Adrenal gland (tissue), 12 donors: ENCODE data around the gene STIM2. TPM values are rescaled to one million over a fixed set of nuclear protein-coding genes. Genes with fewer than 3 reads are reported as not detected.
"Not testable (repeated sequence)": the region's sequence is repeated elsewhere in the genome, so short reads cannot be mapped to it uniquely, and the experiment has no call there.

Experiments used
- DNase-seq, 7 donors: peaks; one replicate each; pipeline ENCODE4 v3.0.0-alpha.2; 2019 to 2020
- H3K27ac ChIP-seq, 5 donors: fragments of 200-600 bp; sonication (generic) in 4 of 5; 1 replicate in 3 of 5; 2 replicates in 2 of 5; pipeline versions ENCODE4 v1.5.1 to v1.8.0; 2016 to 2020; ENCODE audit warnings: mild to moderate bottlenecking in 1 of 5
- H3K27me3 ChIP-seq: fragments of 200-600 bp; 2 replicates; pipeline ENCODE4 v1.8.0; 2021
- H3K36me3 ChIP-seq, 2 donors: fragments of 200-600 bp; replicated peaks in 1 of 2; 1 replicate in 1 of 2; 2 replicates in 1 of 2; pipeline versions ENCODE4 v1.5.1 to v1.8.0; 2018 to 2022
- H3K4me1 ChIP-seq, 2 donors: fragments of 200-600 bp; replicated peaks in 1 of 2; 1 replicate in 1 of 2; 2 replicates in 1 of 2; pipeline versions ENCODE4 v1.5.1 to v1.8.0; 2018 to 2021
- H3K4me3 ChIP-seq, 4 donors: fragments of 200-600 bp; sonication (generic) in 3 of 4; one replicate each; pipeline ENCODE4 v1.5.1; 2016 to 2018
- H3K9me3 ChIP-seq, 3 donors: fragments of 200-600 bp; sonication (generic) in 1 of 3; replicated peaks in 1 of 3; 1 replicate in 2 of 3; 2 replicates in 1 of 3; pipeline versions ENCODE4 v1.5.1 to v1.8.0; 2016 to 2021
- POLR2A ChIP-seq, 2 donors: fragments of 450-650 bp; IDR thresholded peaks; one replicate each; pipeline ENCODE4 v1.6.1; 2017; ENCODE audit warnings: antibody characterized with exemption in 2 of 2, mild to moderate bottlenecking in 2 of 2, moderate library complexity in 1 of 2
- whole genome bisulfite sequencing, 4 donors: extraction: QIAGEN DNeasy Blood & Tissue Kit in 2 of 4; methylation state at CpG; one replicate each; pipeline versions ENCODE4 v1.1.5 to v1.1.7; 2013 to 2017; 5-methylcytosine and 5-hydroxymethylcytosine counted together
- intact Hi-C, 2 donors: fragments of 100-400 bp; cut with DNase I; formaldehyde crosslinking; loops; one replicate each; pipeline versions ENCODE4 v1.14.1 to v1.15.0; 2022 to 2023
- polyA plus RNA-seq, 3 donors: library from polyadenylated mRNA; stranded (reverse); fragments of 200-250 nt in 2 of 3; fragments of 350-450 nt in 1 of 3; fragmentation: Illumina TruSeq in 1 of 3; extraction: RNeasy Lipid Tissue Mini Kit (QIAGEN cat#74804) in 1 of 3; gene quantifications; one replicate each; pipeline ENCODE4 v1.2.3, GENCODE V29; 2013 to 2014
- total RNA-seq, 9 donors: library from RNA; depleted of rRNA in 4 of 9; stranded (reverse); fragments of >200 nt in 4 of 9; fragments of 120-200 nt in 1 of 9; fragmentation: NEBNext Ultra II Directional in 1 of 9; extraction: Animal tissue kit (Norgen Biotek cat#: 25700) in 1 of 9; gene quantifications; one replicate each; pipeline versions ENCODE4 v1.1.0 to v1.2.4, GENCODE V29; 2013 to 2023
- TF ChIP-seq, protein P1 (sequence below), 6 experiments: fragments of 450-650 bp in 4 of 6; fragments of 200-600 bp in 2 of 6; sonication (generic) in 1 of 6; IDR thresholded peaks; 1 replicate in 5 of 6; 2 replicates in 1 of 6; pipeline versions ENCODE4 v1.5.1 to v1.8.0; 2016 to 2021; ENCODE audit warnings: antibody characterized with exemption in 6 of 6, mild to moderate bottlenecking in 2 of 6, moderate library complexity in 1 of 6
- donor health status: healthy with polysubstance abuse.
- donor health status: Bipolar disorder and iron deficiency.
- donor health status: DM: yes; HTN: yes; CAD: no.
- donor health status: DM: no; HTN: no; CAD: no.
- donor health status: DM: no; HTN: no; CAD: no.
- donor health status: DM: yes; HTN: yes; CAD: no.

Gene STIM2
- total and polyA plus RNA-seq, 12 donors: 7.5 to 30.4 (median 14.9) TPM

DNA sequence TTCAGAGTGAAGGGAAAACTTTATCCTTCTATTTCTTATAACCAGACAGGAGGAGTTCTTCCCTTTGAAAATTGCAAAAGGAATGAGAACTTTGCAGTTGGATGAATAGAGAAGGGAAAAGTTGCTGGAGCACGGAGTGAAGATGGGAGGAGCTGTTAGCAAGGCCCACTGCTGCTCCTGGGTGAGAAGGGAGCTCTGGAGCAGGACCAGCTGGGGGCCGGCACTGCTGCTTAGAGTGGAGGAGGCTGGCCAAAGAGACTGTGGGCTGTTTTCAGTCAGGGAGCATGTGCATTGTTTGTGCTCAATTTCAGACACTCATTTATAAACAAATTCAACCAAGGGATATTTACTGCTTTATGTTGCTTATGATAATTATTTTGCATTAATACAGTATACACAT is 164.2 kb downstream of the STIM2 start:
- Histone ChIP-seq H3K4me1 (no peaks in the 10 kb centered on the region), H3K27me3 (no peaks in the 10 kb centered on the region), H3K4me3 (no peak overlapping the region), H3K36me3 (peaks cover 0 to 8% of the 10 kb centered on the region in 2 donors), H3K9me3 (no peaks in the 10 kb centered on the region), H3K27ac (no peak overlapping the region)
- no peak for DNase-seq
- intact Hi-C loops: no loop called here
- TF ChIP-seq, protein P1, sequence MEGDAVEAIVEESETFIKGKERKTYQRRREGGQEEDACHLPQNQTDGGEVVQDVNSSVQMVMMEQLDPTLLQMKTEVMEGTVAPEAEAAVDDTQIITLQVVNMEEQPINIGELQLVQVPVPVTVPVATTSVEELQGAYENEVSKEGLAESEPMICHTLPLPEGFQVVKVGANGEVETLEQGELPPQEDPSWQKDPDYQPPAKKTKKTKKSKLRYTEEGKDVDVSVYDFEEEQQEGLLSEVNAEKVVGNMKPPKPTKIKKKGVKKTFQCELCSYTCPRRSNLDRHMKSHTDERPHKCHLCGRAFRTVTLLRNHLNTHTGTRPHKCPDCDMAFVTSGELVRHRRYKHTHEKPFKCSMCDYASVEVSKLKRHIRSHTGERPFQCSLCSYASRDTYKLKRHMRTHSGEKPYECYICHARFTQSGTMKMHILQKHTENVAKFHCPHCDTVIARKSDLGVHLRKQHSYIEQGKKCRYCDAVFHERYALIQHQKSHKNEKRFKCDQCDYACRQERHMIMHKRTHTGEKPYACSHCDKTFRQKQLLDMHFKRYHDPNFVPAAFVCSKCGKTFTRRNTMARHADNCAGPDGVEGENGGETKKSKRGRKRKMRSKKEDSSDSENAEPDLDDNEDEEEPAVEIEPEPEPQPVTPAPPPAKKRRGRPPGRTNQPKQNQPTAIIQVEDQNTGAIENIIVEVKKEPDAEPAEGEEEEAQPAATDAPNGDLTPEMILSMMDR (IDR thresholded peaks at IDR 0.05): no peak
- TF ChIP-seq POLR2A (IDR thresholded peaks at IDR 0.05): no peak
- 66 to 74% (median 68%) methylated on average over 2 of the region's 2 CpGs for WGBS, 4 donors

DNA sequence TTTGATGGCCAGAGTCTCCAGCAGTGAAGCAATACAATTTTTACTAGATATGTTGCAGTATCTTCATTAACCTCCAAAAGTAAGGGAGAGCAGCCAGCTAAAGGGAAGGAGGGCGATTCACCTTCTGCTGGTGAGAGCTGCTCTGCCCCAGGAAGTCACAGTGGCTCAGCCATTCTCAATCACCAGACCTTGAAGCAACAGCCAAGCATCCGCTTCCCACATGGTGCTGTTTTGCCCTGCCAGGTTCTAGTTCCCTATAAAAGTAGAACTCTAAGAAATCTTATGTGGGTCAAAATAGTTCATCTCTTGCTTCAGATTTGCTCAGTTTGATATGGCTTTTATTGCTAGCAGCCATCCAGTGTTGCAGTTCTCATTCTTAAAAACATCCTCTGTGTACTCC is 166.8 kb downstream of the STIM2 start:
- WGBS, 4 donors: 70 to 82% (median 80%) methylated on average over 2 of the region's 2 CpGs
- Histone ChIP-seq H3K9me3 (no peaks in the 10 kb centered on the region), H3K4me3 (no peak overlapping the region), H3K4me1 (no peaks in the 10 kb centered on the region), H3K36me3 (peaks cover 0 to 4% of the 10 kb centered on the region in 2 donors), H3K27ac (no peak overlapping the region), H3K27me3 (no peaks in the 10 kb centered on the region)
- DNase-seq: no peak
- TF ChIP-seq, protein P1 (IDR thresholded peaks at IDR 0.05): no peak
- TF ChIP-seq POLR2A (IDR thresholded peaks at IDR 0.05): no peak
- intact Hi-C loops: no loop called here

DNA sequence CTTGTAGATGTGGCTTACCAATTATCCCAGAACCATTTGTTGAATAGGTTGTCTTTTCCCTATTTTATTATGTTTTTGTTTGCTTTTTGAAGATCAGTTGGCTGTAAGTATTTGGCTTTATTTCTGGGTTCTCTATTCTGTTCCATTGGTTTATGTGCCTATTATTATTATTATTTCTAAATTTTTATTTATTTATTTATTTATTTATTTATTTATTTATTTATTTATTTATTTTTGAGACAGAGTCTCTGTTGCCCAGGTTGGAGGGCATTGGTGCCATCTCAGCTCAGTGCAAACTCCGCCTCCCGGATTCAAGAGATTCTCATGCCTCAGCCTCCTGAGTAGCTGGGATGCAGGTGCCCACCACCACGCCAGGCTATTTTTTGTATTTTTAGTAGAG is 174.5 kb downstream of the STIM2 start:
- H3K27me3 ChIP-seq, H3K9me3 ChIP-seq, intact Hi-C loops, H3K36me3 ChIP-seq, H3K4me3 ChIP-seq, H3K4me1 ChIP-seq, DNase-seq, H3K27ac ChIP-seq: not testable (repeated sequence)
- WGBS, 4 donors: 29 to 95% (median 73%) methylated on average over 3 of the region's 3 CpGs

DNA sequence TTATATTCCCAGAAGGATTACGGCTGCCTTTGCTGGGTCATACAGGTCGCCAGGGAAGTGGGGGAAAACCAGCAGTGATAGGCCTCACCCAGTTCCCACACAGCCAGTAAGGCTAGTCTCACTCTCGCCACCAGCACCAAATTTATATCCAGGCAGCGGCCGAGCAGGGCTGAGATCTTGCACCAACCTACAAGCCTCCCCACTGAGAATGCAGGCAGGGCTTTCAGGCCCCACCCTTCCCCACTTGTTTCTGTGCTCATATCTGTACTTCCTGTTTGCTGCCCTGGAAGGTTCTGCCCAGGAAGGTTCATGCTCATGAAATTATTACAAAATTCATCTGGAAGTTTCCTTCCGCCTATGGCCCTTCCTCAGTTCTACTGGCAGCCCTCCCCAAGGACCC is 179.7 kb downstream of the STIM2 start:
- DNase-seq: no peak
- 63 to 78% (median 69%) methylated on average over 4 to 6 of the region's 6 CpGs for WGBS, 4 donors
- no peak overlapping the region for H3K27ac ChIP-seq
- TF ChIP-seq, protein P1 (IDR thresholded peaks at IDR 0.05): no peak
- TF ChIP-seq POLR2A (IDR thresholded peaks at IDR 0.05): no peak
- no peaks in the 10 kb centered on the region for H3K27me3 ChIP-seq
- no peaks in the 10 kb centered on the region for H3K9me3 ChIP-seq
- H3K4me1 ChIP-seq: no peaks in the 10 kb centered on the region
- intact Hi-C loops: no loop called here
- H3K4me3 ChIP-seq: no peak overlapping the region
- H3K36me3 ChIP-seq: no peaks in the 10 kb centered on the region

DNA sequence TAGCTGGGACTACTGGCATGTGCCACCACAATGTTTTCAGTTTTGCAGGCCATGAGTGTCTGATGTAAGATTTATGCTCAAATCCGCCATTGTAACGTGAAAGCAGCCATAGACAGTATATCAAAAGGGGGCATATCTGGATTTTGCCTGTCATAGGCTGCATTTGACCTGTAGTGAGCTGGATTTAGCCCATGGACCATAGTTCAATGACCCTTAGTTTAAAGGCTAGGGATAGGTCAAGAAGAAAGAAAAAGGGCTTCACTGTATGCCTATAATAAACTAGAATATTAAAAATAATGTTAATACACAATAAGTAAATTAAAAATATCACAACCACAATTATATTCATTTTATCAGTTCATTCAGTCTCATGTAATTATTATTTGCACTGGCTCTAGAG is 181.8 kb downstream of the STIM2 start:
- 83 to 89% (median 85%) methylated on average over 2 of the region's 2 CpGs for WGBS, 4 donors
- intact Hi-C loops: no loop called here
- Histone ChIP-seq H3K4me1 (no peaks in the 10 kb centered on the region), H3K9me3 (no peaks in the 10 kb centered on the region), H3K4me3 (no peak overlapping the region), H3K27ac (no peak overlapping the region), H3K27me3 (no peaks in the 10 kb centered on the region), H3K36me3 (no peaks in the 10 kb centered on the region)
- DNase-seq: no peak
- no peak for TF ChIP-seq POLR2A (IDR thresholded peaks at IDR 0.05)
